Chondrocyte (in vitro differentiated cells): ENCODE results near the gene NEURL1B. TPM values are rescaled to one million over a fixed set of nuclear protein-coding genes. Genes with fewer than 3 reads are reported as not detected.
"Not testable (repeated sequence)": the region's sequence is repeated elsewhere in the genome, so short reads cannot be mapped to it uniquely, and the experiment has no call there.

Source experiments
- DNase-seq: peaks from one replicate; pipeline ENCODE4 v3.0.0; 2021; ENCODE audit warnings: mixed read lengths, low spot score
- H3K27ac Mint-ChIP-seq: one replicate; pipeline ENCODE4 v1.8.0; 2021; ENCODE audit warnings: mild to moderate bottlenecking, moderate library complexity, mixed read lengths; ENCODE audit not compliant: unreplicated experiment
- H3K27me3 Mint-ChIP-seq: 2 replicates; pipeline ENCODE4 v1.8.0; 2021; ENCODE audit warnings: low read depth, mixed read lengths
- H3K36me3 Mint-ChIP-seq: 2 replicates; pipeline ENCODE4 v1.8.0; 2021; ENCODE audit warnings: low read depth, mixed read lengths
- H3K4me1 Mint-ChIP-seq: 2 replicates; pipeline ENCODE4 v1.8.0; 2021; ENCODE audit warnings: low read depth, mild to moderate bottlenecking, mixed read lengths
- H3K4me3 Mint-ChIP-seq: one replicate; pipeline ENCODE4 v1.8.0; 2021; ENCODE audit warnings: mild to moderate bottlenecking, moderate library complexity, mixed read lengths; ENCODE audit not compliant: unreplicated experiment
- H3K9me3 Mint-ChIP-seq: 2 replicates; pipeline ENCODE4 v1.8.0; 2021; ENCODE audit warnings: low read depth, mixed read lengths
- total RNA-seq: library from RNA; stranded (reverse); gene quantifications from 3 replicates; pipeline ENCODE4 v1.2.1, GENCODE V29; 2021
- TF ChIP-seq, protein P1 (sequence below): fragments of 200-600 bp; sonication (generic); IDR thresholded peaks from 2 replicates; pipeline ENCODE4 v1.5.0; 2021; ENCODE audit warnings: antibody characterized with exemption, mild to moderate bottlenecking, moderate library complexity

The NEURL1B gene
- total RNA-seq, 1 donor from 2014 or later = 5.4 TPM

GRCh38 chr5:172676914-172677475 lies 35.9 kb downstream of the NEURL1B start:
- H3K4me1 Mint-ChIP-seq = peaks cover 4% of the 10 kb centered on the region
- no peak overlapping the region for H3K27ac Mint-ChIP-seq
- no peaks in the 10 kb centered on the region for H3K36me3 Mint-ChIP-seq
- H3K9me3 Mint-ChIP-seq = no peaks in the 10 kb centered on the region
- no peak overlapping the region for H3K4me3 Mint-ChIP-seq
- no peak for DNase-seq
- TF ChIP-seq, protein P1, sequence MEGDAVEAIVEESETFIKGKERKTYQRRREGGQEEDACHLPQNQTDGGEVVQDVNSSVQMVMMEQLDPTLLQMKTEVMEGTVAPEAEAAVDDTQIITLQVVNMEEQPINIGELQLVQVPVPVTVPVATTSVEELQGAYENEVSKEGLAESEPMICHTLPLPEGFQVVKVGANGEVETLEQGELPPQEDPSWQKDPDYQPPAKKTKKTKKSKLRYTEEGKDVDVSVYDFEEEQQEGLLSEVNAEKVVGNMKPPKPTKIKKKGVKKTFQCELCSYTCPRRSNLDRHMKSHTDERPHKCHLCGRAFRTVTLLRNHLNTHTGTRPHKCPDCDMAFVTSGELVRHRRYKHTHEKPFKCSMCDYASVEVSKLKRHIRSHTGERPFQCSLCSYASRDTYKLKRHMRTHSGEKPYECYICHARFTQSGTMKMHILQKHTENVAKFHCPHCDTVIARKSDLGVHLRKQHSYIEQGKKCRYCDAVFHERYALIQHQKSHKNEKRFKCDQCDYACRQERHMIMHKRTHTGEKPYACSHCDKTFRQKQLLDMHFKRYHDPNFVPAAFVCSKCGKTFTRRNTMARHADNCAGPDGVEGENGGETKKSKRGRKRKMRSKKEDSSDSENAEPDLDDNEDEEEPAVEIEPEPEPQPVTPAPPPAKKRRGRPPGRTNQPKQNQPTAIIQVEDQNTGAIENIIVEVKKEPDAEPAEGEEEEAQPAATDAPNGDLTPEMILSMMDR = no peak
- H3K27me3 Mint-ChIP-seq = no peaks in the 10 kb centered on the region

DNA sequence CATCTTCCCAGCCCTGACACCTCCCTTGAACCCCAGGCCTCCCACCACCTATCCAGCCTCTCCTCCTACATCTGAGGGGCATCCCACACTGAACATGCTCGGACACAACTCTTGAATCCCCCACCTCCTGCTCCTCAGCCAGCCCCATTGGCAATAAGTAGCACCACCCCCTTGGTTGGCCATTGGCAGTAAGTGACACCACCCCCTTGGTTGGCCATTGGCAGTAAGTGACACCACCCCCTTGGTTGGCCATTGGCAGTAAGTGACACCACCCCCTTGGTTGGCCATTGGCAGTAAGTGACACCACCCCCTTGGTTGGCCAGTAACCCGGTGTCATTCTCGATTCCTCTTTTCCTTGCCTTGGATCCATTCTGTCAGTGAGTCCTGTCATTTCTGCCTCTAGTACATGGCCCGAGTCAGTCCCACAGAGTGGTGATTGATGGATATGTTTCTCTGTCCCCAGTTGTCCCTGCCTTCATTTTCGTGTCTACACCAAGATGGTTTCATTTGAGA lies 37.4 kb downstream of the NEURL1B start:
- H3K9me3 Mint-ChIP-seq, DNase-seq, H3K27me3 Mint-ChIP-seq, H3K36me3 Mint-ChIP-seq, H3K4me1 Mint-ChIP-seq, H3K4me3 Mint-ChIP-seq, H3K27ac Mint-ChIP-seq: not testable (repeated sequence)

DNA sequence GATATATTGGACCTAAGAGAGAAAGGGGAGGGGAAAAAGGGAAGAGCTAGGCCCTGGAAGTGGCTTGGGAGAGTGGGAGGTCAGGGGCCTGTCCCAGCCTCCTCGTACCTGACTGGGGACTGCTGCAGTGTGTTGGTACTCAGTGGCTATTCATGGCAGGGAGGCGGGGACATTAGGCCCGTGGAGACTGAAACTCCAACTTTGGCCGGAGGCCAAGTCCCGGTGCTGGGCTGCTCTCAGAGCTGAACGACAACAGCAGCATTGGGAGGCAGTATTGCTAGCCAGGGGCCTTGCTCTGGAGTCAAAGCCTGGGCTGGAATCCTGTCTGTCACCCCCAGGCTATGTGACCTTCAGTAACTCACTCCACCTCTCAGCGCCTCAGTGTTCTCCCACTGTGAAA lies 37.8 kb downstream of the NEURL1B start:
- TF ChIP-seq, protein P1 = no peak
- Mint-ChIP-seq H3K27ac (no peak overlapping the region), H3K27me3 (peaks cover 4% of the 10 kb centered on the region), H3K4me3 (no peak overlapping the region), H3K9me3 (no peaks in the 10 kb centered on the region), H3K4me1 (peaks cover 4% of the 10 kb centered on the region), H3K36me3 (peaks cover 2% of the 10 kb centered on the region)
- DNase-seq = no peak

- Mint-ChIP-seq H3K4me3 (no peak overlapping the region), H3K9me3 (no peaks in the 10 kb centered on the region), H3K27me3 (peaks cover 4% of the 10 kb centered on the region), H3K36me3 (peaks cover 2% of the 10 kb centered on the region), H3K4me1 (peaks cover 4% of the 10 kb centered on the region), H3K27ac (no peak overlapping the region)
- TF ChIP-seq, protein P1 = no peak
- DNase-seq = no peak
These were observed 38.7 kb downstream of the NEURL1B start for GRCh38 chr5:172679628-172680212.

DNA sequence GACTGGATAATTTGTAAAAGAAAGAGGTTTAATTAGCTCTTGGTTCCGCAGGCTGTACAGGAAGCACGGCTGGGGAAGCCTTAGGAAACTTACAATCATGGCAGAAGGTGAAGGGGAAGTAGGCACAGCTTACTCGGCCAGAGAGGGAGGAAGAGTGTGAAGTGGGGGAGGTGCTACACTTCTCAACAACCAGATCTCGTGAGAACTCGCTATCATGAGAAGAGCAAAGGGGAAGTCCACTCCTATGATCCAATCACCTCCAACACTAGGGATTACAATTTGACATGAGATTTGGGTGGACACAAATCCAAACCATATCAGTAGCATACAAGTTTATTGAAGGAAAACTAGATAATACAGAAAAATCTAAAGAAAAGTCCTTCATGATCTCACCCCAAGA lies 39.9 kb downstream of the NEURL1B start:
- H3K4me3 Mint-ChIP-seq = no peak overlapping the region
- peaks cover 7% of the 10 kb centered on the region for H3K4me1 Mint-ChIP-seq
- no peak overlapping the region for H3K27ac Mint-ChIP-seq
- H3K27me3 Mint-ChIP-seq = peaks cover 4% of the 10 kb centered on the region
- TF ChIP-seq, protein P1 = no peak
- no peak for DNase-seq
- no peaks in the 10 kb centered on the region for H3K9me3 Mint-ChIP-seq
- peaks cover 2% of the 10 kb centered on the region for H3K36me3 Mint-ChIP-seq

DNA sequence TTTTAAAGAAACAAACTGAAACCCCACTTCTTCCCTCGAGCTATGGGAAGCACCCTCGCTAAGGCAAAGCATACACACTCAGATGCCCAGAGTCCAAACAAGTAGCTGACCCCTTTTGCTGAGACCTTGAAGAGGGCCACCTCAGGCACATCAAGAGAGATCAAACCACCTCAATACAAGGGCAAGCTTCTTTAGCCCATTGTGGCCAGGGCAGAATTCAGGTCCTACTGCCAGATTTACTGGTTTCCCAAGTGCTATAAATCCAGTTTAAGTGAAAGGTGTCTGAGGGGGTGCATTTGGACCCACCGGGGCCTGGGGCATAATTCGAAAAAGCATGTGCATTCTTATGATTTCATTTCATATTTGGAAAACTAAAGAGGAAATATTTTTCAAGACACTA lies 40.4 kb downstream of the NEURL1B start:
- H3K4me3 Mint-ChIP-seq = no peak overlapping the region
- TF ChIP-seq, protein P1 = no peak
- no peaks in the 10 kb centered on the region for H3K9me3 Mint-ChIP-seq
- H3K27ac Mint-ChIP-seq = no peak overlapping the region
- H3K27me3 Mint-ChIP-seq = peaks cover 4% of the 10 kb centered on the region
- H3K36me3 Mint-ChIP-seq = peaks cover 2% of the 10 kb centered on the region
- peaks cover 8% of the 10 kb centered on the region for H3K4me1 Mint-ChIP-seq
- DNase-seq = no peak
